Measurements from ENCODE around the gene TSFM. TPM values are rescaled to one million over a fixed set of nuclear protein-coding genes. Genes with fewer than 3 reads are reported as not detected.

TSFM gene
- total and polyA plus RNA-seq, 2 of the 13 experiments (the other 11 are each of a cell fraction or from before 2014, with no cell fraction given): 29.8 to 68.3 TPM

DNA sequence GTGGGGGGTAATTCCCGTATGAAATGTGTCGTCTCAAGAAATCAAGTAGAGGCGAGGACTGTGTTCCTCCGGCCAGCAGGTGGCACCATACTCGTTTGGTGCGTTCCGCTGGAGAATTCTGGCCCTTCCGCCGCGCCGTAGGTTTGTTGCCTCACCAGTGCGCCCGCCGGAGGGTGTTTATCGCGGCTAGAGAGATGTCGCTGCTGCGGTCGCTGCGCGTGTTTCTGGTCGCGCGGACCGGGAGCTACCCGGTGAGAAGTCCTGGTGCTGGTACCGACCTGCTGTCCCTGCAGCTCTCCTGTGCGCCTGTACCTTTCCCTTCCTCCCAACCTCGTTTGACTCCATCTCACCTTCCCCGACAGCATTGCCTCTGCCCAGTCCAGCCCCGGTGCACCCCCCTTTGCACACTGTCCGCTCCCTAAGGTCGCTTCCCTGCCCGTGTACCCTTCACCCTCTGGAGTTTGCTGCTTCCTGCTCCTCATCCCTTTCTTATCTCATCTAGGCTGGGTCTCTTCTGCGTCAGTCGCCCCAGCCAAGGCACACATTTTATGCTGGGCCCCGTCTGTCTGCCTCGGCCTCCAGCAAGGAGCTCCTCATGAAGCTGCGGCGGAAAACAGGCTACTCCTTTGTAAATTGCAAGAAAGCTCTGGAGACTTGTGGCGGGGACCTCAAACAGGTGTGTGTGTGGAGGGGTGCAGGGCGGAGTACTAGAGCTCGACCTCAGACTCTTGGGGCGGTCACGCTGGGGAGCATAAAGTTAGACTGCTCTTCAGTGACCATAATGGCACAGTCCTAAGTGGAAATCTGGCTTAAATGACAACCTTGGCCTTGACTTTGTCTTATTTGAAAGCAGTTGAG is at the start of gene TSFM (continued):
- TF ChIP-seq ZNF709 (CRISPR knock-in tag; IDR thresholded peaks at IDR 0.05) (no peak), FOXA1 (IDR thresholded peaks at IDR 0.05) (no peak), FOXA1 (CRISPR knock-in tag; IDR thresholded peaks at IDR 0.05) (peak; percentile 76), SOX13 (IDR thresholded peaks at IDR 0.05) (0 out of 2 replicates have a peak, but pooled peaks have one; percentile 40), SOX13 (CRISPR knock-in tag; conservative IDR thresholded peaks at IDR 0.05 in 1 of 2, IDR thresholded peaks at IDR 0.05 in 1 of 2) (peak in 1 of 2 experiments; percentile 70; a peak in 2 of 4 replicates), ZNF614 (CRISPR knock-in tag; IDR thresholded peaks at IDR 0.05; ENCODE audit: borderline replicate concordance) (peak; percentile 95), ZNF260 (CRISPR knock-in tag; IDR thresholded peaks at IDR 0.05; ENCODE audit: borderline replicate concordance, low read depth) (no peak), ZNF713 (CRISPR knock-in tag; IDR thresholded peaks at IDR 0.05) (peak; percentile 51; the same call in 1 of the 2 replicates), MEF2D (CRISPR knock-in tag; IDR thresholded peaks at IDR 0.05) (peak; percentile 70; the same call in 1 of the 2 replicates), TOE1 (CRISPR knock-in tag; IDR thresholded peaks at IDR 0.05) (no peak), KDM5A (IDR thresholded peaks at IDR 0.05; ENCODE audit: borderline replicate concordance, low read length) (peak; percentile 97), YEATS4 (CRISPR knock-in tag; IDR thresholded peaks at IDR 0.05; ENCODE audit: borderline replicate concordance) (peak; percentile 93), NKX3-1 (CRISPR knock-in tag; IDR thresholded peaks at IDR 0.05) (0 out of 2 replicates have a peak, but pooled peaks have one; percentile 65), NFKB2 (CRISPR knock-in tag; IDR thresholded peaks at IDR 0.05; ENCODE audit: borderline replicate concordance) (peak; percentile 94), ZSCAN22 (CRISPR knock-in tag; IDR thresholded peaks at IDR 0.05) (no peak), DNMT1 (CRISPR knock-in tag; IDR thresholded peaks at IDR 0.05) (peak; percentile 94), ZSCAN25 (CRISPR knock-in tag; IDR thresholded peaks at IDR 0.05) (no peak), XBP1 (CRISPR knock-in tag; IDR thresholded peaks at IDR 0.05) (no peak), ZNF724P (CRISPR knock-in tag; IDR thresholded peaks at IDR 0.05; ENCODE audit: borderline replicate concordance) (0 out of 2 replicates have a peak, but pooled peaks have one; percentile 84)
- TF ChIP-seq, protein P1, sequence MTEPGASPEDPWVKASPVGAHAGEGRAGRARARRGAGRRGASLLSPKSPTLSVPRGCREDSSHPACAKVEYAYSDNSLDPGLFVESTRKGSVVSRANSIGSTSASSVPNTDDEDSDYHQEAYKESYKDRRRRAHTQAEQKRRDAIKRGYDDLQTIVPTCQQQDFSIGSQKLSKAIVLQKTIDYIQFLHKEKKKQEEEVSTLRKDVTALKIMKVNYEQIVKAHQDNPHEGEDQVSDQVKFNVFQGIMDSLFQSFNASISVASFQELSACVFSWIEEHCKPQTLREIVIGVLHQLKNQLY (CRISPR knock-in tag; IDR thresholded peaks at IDR 0.05): 0 out of 2 replicates have a peak, but pooled peaks have one; percentile 10
- TF ChIP-seq, protein P2, sequence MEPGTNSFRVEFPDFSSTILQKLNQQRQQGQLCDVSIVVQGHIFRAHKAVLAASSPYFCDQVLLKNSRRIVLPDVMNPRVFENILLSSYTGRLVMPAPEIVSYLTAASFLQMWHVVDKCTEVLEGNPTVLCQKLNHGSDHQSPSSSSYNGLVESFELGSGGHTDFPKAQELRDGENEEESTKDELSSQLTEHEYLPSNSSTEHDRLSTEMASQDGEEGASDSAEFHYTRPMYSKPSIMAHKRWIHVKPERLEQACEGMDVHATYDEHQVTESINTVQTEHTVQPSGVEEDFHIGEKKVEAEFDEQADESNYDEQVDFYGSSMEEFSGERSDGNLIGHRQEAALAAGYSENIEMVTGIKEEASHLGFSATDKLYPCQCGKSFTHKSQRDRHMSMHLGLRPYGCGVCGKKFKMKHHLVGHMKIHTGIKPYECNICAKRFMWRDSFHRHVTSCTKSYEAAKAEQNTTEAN (CRISPR knock-in tag; conservative IDR thresholded peaks at IDR 0.05): peak; percentile 56; the same call in 1 of the 2 replicates
- TF ChIP-seq, protein P3, sequence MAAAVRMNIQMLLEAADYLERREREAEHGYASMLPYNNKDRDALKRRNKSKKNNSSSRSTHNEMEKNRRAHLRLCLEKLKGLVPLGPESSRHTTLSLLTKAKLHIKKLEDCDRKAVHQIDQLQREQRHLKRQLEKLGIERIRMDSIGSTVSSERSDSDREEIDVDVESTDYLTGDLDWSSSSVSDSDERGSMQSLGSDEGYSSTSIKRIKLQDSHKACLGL (CRISPR knock-in tag; IDR thresholded peaks at IDR 0.05): no peak; the same call in 1 of the 2 replicates
- TF ChIP-seq, protein P4, sequence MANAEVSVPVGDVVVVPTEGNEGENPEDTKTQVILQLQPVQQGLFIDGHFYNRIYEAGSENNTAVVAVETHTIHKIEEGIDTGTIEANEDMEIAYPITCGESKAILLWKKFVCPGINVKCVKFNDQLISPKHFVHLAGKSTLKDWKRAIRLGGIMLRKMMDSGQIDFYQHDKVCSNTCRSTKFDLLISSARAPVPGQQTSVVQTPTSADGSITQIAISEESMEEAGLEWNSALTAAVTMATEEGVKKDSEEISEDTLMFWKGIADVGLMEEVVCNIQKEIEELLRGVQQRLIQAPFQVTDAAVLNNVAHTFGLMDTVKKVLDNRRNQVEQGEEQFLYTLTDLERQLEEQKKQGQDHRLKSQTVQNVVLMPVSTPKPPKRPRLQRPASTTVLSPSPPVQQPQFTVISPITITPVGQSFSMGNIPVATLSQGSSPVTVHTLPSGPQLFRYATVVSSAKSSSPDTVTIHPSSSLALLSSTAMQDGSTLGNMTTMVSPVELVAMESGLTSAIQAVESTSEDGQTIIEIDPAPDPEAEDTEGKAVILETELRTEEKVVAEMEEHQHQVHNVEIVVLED (CRISPR knock-in tag; IDR thresholded peaks at IDR 0.05; ENCODE audit: borderline replicate concordance): peak; percentile 76; the same call in 1 of the 2 replicates
- TF ChIP-seq, protein P5, sequence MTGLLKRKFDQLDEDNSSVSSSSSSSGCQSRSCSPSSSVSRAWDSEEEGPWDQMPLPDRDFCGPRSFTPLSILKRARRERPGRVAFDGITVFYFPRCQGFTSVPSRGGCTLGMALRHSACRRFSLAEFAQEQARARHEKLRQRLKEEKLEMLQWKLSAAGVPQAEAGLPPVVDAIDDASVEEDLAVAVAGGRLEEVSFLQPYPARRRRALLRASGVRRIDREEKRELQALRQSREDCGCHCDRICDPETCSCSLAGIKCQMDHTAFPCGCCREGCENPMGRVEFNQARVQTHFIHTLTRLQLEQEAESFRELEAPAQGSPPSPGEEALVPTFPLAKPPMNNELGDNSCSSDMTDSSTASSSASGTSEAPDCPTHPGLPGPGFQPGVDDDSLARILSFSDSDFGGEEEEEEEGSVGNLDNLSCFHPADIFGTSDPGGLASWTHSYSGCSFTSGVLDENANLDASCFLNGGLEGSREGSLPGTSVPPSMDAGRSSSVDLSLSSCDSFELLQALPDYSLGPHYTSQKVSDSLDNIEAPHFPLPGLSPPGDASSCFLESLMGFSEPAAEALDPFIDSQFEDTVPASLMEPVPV (CRISPR knock-in tag; IDR thresholded peaks at IDR 0.05): 0 out of 2 replicates have a peak, but pooled peaks have one; percentile 16
